ENCODE data around the gene RAB5IF. TPM values are rescaled to one million over a fixed set of nuclear protein-coding genes. Genes with fewer than 3 reads are reported as not detected.

Gene RAB5IF
- total and polyA plus RNA-seq, 2 of the 4 experiments (the other 2 are of a cell fraction) = 74.0 to 93.1 TPM

DNA sequence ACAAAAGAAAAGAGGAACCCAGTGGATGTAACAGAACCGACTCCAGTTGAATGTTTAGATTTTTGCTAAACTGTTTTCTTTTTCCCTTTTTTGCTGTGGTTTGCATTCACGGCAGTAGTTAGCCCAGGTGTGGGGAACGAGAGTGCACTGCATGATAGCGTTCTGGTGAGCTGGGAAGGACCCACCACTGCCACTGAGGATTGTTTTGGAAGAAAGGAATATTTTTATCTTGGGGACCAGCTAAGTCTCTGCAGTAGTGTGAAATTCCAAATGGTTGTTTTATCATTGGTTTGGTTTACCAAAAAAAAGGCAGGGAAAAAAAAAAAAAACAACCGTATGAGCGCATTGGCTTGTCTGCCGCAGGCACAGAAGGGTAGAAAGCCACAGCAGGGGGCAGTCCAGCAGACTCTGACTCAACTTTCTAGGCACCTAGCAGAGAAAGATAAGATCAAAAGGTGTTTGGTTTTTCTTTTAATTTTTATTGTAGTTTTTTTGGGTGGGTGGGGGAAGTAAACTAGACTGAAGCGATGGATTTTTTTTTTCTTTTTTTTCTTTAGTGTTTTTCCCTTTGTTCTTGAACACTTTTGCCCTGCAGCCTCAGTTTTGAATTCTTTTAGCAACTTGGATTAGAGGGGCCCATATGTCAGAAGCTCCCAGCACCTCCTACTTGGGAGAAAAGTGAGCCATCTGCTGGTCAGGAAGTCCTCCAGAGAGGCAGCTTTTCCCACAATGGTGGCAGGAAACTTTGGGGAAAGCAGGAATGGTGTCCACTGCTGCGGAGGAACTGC lies 13.5 kb upstream of the RAB5IF start:
- Histone ChIP-seq H3K9me1 (ENCODE audit: insufficient read depth, low read length) (no peaks in the 10 kb centered on the region), H3K9ac (ENCODE audit: low read depth, low read length) (no peak overlapping the region), H2BK15ac (ENCODE audit: low read depth, low read length) (no peak overlapping the region), H2AFZ (replicated peaks; ENCODE audit: low read length, poor library complexity) (no peak overlapping the region), H2BK120ac (ENCODE audit: low read depth, low read length) (no peak overlapping the region), H4K91ac (ENCODE audit: insufficient read depth, low read depth, low read length) (no peak overlapping the region), H4K20me1 (ENCODE audit: insufficient read depth, low read length) (no peaks in the 10 kb centered on the region), H3K36me3 (ENCODE audit: control insufficient read depth, insufficient read depth, low read length) (peaks cover 16% of the 10 kb centered on the region), H2AK5ac (ENCODE audit: low read depth, low read length) (no peak overlapping the region), H3K23ac (ENCODE audit: low read depth, low read length) (no peak overlapping the region), H2BK5ac (ENCODE audit: low read depth, low read length, poor library complexity, severe bottlenecking) (no peak overlapping the region), H3K18ac (ENCODE audit: low read depth, low read length) (no peak overlapping the region), H4K8ac (ENCODE audit: low read depth in 2 of 2, low read length in 2 of 2) (no peak overlapping the region), H3K4me3 (ENCODE audit: insufficient read depth, low read depth, low read length) (no peak overlapping the region), H3K27me3 (ENCODE audit: control insufficient read depth, insufficient read depth, low read length) (no peaks in the 10 kb centered on the region), H3K27ac (ENCODE audit: insufficient read depth, low read length) (no peak overlapping the region), H3K4ac (ENCODE audit: low read depth, low read length) (no peak overlapping the region), H3K14ac (replicated peaks; ENCODE audit: low read depth, low read length) (no peak overlapping the region), H3K79me1 (ENCODE audit: low read depth in 1 of 2, low read length in 2 of 2) (no peaks in the 10 kb centered on the region), H2AK9ac (replicated peaks; ENCODE audit: low read depth, low read length, poor library complexity) (peak overlapping the region; percentile 79), H2BK20ac (ENCODE audit: low read depth, low read length) (no peak overlapping the region), H3K4me1 (ENCODE audit: control insufficient read depth, insufficient read depth, low read length) (no peaks in the 10 kb centered on the region), H3K56ac (ENCODE audit: extremely low read depth, insufficient read depth, low read length) (no peak overlapping the region), H3K4me2 (ENCODE audit: low read depth, low read length) (no peak overlapping the region), H3K9me3 (ENCODE audit: control insufficient read depth, insufficient read depth, low read length) (no peaks in the 10 kb centered on the region), H4K5ac (ENCODE audit: low read depth, low read length) (no peak overlapping the region)
- peak; percentile 84 for ATAC-seq (ENCODE audit: low read depth)
- CTCF ChIA-PET = interaction anchor here (0.6 to 0.7 kb wide), 2 partner anchors 354 to 461 kb away, joined by 3 to 4 read pairs; no protein-coding TSS in a partner anchor
- BruUV-seq (replicated peaks) = no TSS peak
- TF ChIP-seq CEBPB (IDR thresholded peaks at IDR 0.05; ENCODE audit: low read depth, low read length) (no peak), RCOR1 (IDR thresholded peaks at IDR 0.05; ENCODE audit: insufficient replicate concordance, low read length) (no peak), SMC3 (IDR thresholded peaks at IDR 0.05; ENCODE audit: low read depth, low read length) (peak; percentile 58), POLR2A (IDR thresholded peaks at IDR 0.05; ENCODE audit: low read depth, low read length) (no peak), RAD21 (IDR thresholded peaks at IDR 0.05; ENCODE audit: low read length) (peak; percentile 40), FOS (IDR thresholded peaks at IDR 0.05; ENCODE audit: low read depth, low read length) (no peak)
- TF ChIP-seq, protein P1, sequence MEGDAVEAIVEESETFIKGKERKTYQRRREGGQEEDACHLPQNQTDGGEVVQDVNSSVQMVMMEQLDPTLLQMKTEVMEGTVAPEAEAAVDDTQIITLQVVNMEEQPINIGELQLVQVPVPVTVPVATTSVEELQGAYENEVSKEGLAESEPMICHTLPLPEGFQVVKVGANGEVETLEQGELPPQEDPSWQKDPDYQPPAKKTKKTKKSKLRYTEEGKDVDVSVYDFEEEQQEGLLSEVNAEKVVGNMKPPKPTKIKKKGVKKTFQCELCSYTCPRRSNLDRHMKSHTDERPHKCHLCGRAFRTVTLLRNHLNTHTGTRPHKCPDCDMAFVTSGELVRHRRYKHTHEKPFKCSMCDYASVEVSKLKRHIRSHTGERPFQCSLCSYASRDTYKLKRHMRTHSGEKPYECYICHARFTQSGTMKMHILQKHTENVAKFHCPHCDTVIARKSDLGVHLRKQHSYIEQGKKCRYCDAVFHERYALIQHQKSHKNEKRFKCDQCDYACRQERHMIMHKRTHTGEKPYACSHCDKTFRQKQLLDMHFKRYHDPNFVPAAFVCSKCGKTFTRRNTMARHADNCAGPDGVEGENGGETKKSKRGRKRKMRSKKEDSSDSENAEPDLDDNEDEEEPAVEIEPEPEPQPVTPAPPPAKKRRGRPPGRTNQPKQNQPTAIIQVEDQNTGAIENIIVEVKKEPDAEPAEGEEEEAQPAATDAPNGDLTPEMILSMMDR (conservative IDR thresholded peaks at IDR 0.05; ENCODE audit: low read depth, low read length) = peak; percentile 49
- TF ChIP-seq, protein P2, sequence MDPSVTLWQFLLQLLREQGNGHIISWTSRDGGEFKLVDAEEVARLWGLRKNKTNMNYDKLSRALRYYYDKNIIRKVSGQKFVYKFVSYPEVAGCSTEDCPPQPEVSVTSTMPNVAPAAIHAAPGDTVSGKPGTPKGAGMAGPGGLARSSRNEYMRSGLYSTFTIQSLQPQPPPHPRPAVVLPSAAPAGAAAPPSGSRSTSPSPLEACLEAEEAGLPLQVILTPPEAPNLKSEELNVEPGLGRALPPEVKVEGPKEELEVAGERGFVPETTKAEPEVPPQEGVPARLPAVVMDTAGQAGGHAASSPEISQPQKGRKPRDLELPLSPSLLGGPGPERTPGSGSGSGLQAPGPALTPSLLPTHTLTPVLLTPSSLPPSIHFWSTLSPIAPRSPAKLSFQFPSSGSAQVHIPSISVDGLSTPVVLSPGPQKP (IDR thresholded peaks at IDR 0.05; ENCODE audit: borderline replicate concordance, low read depth, low read length) = no peak
- DNase-seq = peak; percentile 51
- in situ Hi-C loops (cut with MboI; ENCODE audit: low sequenced_read_pairs) = no loop called here
- dilution Hi-C loops (cut with HindIII; ENCODE audit: low sequenced_read_pairs, unreplicated experiment) = no loop called here
- WGBS, 2 experiments (ENCODE audit: extremely low coverage in 2 of 2, insufficient read length in 1 of 2) = 67% methylated on average over 1 of the region's 9 CpGs; no CpG with 5 or more reads in 1 of the 2 experiments
- POLR2A ChIA-PET (ENCODE audit: unreplicated experiment) = interaction anchor here (0.7 kb wide), 1 partner anchor 20 kb away, joined by 5 read pairs; no protein-coding TSS in a partner anchor
- intact Hi-C loops (cut with micrococcal nuclease) = loop anchor here (1.0 kb wide), 1 partner anchor 36 kb away; no protein-coding TSS in a partner anchor
